ENCODE data around the gene CHN1. TPM values are rescaled to one million over a fixed set of nuclear protein-coding genes. Genes with fewer than 3 reads are reported as not detected.

The CHN1 gene
- total RNA-seq, 2 experiments from 2014 or later, result 1.7 to 4.5 TPM

DNA sequence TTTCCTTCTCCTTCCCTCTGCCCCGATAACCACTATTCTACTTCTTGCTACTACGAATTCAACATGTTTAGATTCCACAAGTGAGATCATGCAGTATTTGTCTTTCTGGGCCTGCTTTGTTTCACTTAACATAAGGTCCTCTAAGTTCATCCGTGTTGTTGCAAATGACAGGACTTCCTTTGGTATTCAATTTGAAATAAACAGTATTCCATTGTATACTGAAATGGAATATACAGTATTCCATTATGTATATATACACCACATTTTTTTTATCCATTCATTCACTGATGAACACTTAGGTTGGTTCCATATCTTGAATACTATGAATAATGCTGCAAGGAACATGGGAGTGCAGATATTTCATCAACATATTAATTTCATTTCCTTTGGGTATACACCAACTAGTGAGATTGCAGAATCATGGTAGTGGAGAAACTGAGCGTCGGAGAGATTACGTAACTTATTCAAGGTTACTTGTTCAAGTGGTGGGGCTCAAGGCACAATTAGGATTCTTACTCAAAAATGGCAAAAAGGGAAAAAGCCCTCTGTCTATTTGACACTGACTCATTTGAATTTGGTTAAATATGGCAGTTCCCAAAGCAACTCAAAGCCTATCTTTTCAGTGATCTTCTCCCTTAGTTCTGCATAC, 85.1 kb downstream of the CHN1 start:
- CTCF ChIA-PET, result interaction anchor here (0.8 kb wide), 1 partner anchor 220 kb away, joined by 3 read pairs; no protein-coding TSS in a partner anchor
- DNase-seq, result no peak
- no peak overlapping the region for H3K27ac Mint-ChIP-seq
- ATAC-seq, result no peak
- no peaks in the 10 kb centered on the region for H3K36me3 Mint-ChIP-seq
- peaks cover 2% of the 10 kb centered on the region for H3K27me3 Mint-ChIP-seq
- no peaks in the 10 kb centered on the region for H3K9me3 Mint-ChIP-seq (ENCODE audit: low read depth)
- H3K4me1 Mint-ChIP-seq, result no peaks in the 10 kb centered on the region
- no peak overlapping the region for H3K4me3 Mint-ChIP-seq

DNA sequence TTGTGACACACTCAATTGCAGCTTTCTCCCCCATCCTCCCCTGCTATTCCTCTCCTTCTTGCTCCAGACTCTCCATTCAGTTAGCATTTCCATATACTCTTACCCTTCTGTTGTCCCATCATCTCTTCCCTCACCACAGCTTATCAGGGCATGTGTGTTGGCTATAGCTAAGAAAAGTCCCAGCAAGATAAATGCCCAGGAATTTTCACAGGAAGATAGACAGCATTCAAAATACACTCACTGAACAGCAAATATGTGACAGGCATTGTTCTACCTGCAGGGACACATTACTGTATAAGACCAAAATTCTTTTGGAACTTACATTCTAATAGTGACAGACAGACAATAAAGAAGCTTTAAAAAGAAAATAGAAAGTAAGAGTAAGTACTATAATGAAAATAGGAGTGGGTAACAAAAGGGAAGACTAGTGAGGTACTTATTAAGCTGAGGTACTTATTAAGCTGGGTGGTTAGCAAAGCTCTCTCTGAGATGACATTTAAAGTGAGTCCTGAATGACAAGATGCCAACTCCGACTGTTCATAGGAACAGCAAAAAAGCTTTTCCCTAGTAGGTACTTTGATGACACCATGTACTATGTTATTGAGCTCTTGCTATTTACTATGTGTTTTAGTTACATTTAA, 86.2 kb downstream of the CHN1 start:
- H3K36me3 Mint-ChIP-seq, result no peaks in the 10 kb centered on the region
- no peak for ATAC-seq
- no peaks in the 10 kb centered on the region for H3K4me1 Mint-ChIP-seq
- no peak overlapping the region for H3K4me3 Mint-ChIP-seq
- no peak overlapping the region for H3K27ac Mint-ChIP-seq
- no peak for DNase-seq
- no peaks in the 10 kb centered on the region for H3K9me3 Mint-ChIP-seq (ENCODE audit: low read depth)
- peaks cover 2% of the 10 kb centered on the region for H3K27me3 Mint-ChIP-seq
- CTCF ChIA-PET, result no interaction called here

- Mint-ChIP-seq H3K4me1 (no peaks in the 10 kb centered on the region), H3K4me3 (no peak overlapping the region), H3K9me3 (ENCODE audit: low read depth) (no peaks in the 10 kb centered on the region), H3K27me3 (peaks cover 2% of the 10 kb centered on the region), H3K36me3 (no peaks in the 10 kb centered on the region), H3K27ac (no peak overlapping the region)
- ATAC-seq (no peak), DNase-seq (no peak)
- CTCF ChIA-PET, result no interaction called here
Observed at GRCh38 chr2:174916270-174916930, 88.8 kb downstream of the CHN1 start.

- ATAC-seq (no peak), DNase-seq (no peak)
- H3K4me1 Mint-ChIP-seq, result no peaks in the 10 kb centered on the region
- H3K4me3 Mint-ChIP-seq, result no peak overlapping the region
- peaks cover 2% of the 10 kb centered on the region for H3K27me3 Mint-ChIP-seq
- no peaks in the 10 kb centered on the region for H3K9me3 Mint-ChIP-seq (ENCODE audit: low read depth)
- H3K27ac Mint-ChIP-seq, result no peak overlapping the region
- H3K36me3 Mint-ChIP-seq, result no peaks in the 10 kb centered on the region
- CTCF ChIA-PET, result interaction anchor here (0.6 kb wide), 1 partner anchor 335 kb away, joined by 3 read pairs; no protein-coding TSS in a partner anchor
Observed at GRCh38 chr2:174914853-174915760, 90.1 kb downstream of the CHN1 start.

- Mint-ChIP-seq H3K4me1 (no peaks in the 10 kb centered on the region), H3K27ac (no peak overlapping the region), H3K36me3 (no peaks in the 10 kb centered on the region), H3K27me3 (peaks cover 2% of the 10 kb centered on the region), H3K4me3 (no peak overlapping the region), H3K9me3 (ENCODE audit: low read depth) (no peaks in the 10 kb centered on the region)
- CTCF ChIA-PET, result no interaction called here
- DNase-seq (no peak), ATAC-seq (no peak)
Observed at GRCh38 chr2:174908284-174908683, 96.9 kb downstream of the CHN1 start.

GRCh38 chr2:174903264-174903556, 102.0 kb downstream of the CHN1 start:
- no peak overlapping the region for H3K4me3 Mint-ChIP-seq
- H3K36me3 Mint-ChIP-seq, result no peaks in the 10 kb centered on the region
- H3K27me3 Mint-ChIP-seq, result peaks cover 2% of the 10 kb centered on the region
- H3K4me1 Mint-ChIP-seq, result peaks cover 11% of the 10 kb centered on the region
- ATAC-seq (no peak), DNase-seq (no peak)
- H3K9me3 Mint-ChIP-seq (ENCODE audit: low read depth), result no peaks in the 10 kb centered on the region
- H3K27ac Mint-ChIP-seq, result no peak overlapping the region
- CTCF ChIA-PET, result interaction anchor here (1.0 kb wide), 1 partner anchor 208 kb away, joined by 3 read pairs; no protein-coding TSS in a partner anchor

DNA sequence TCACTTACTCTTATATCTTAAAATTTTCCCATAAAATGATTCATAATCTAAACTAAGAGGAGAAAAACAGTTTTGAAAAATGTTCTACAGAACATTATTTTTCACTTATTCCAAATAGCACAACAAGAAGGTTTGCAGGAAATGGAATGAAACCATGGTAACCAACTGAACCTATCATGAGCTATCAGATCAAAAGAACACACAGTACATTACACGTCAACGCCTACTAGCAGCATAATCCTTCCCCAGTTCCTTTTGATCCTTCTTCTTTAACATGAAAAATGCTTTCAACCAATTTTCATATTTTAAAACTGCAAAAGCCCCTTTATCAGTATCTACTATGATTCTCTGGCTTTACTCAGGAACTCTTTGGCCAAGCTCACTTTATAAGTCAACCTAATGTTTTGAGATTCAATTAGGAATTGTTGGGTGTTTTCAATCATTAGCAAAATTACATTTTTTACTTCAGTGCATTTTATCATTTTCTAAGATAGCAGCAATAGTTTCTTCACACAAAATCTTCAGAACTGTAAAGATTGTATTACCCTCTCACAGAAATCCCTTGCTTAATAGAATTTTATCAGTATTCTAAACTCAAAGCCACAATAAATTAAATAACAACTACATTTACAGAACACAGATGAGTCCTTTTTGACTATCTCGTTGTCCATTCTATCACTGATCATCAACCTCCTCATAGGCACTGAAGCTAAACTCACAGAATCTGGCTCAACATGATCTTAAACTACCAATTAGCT, 102.5 kb downstream of the CHN1 start:
- Mint-ChIP-seq H3K27me3 (peaks cover 2% of the 10 kb centered on the region), H3K4me1 (peaks cover 11% of the 10 kb centered on the region), H3K4me3 (no peak overlapping the region), H3K36me3 (no peaks in the 10 kb centered on the region), H3K9me3 (ENCODE audit: low read depth) (no peaks in the 10 kb centered on the region), H3K27ac (no peak overlapping the region)
- DNase-seq (no peak), ATAC-seq (no peak)
- CTCF ChIA-PET, result interaction anchor here (1.0 kb wide), 1 partner anchor 207 kb away, joined by 3 read pairs; no protein-coding TSS in a partner anchor

- peak; percentile 70 for ATAC-seq
- Mint-ChIP-seq H3K4me3 (no peak overlapping the region), H3K27ac (peak overlapping the region; percentile 37), H3K27me3 (no peaks in the 10 kb centered on the region), H3K36me3 (no peaks in the 10 kb centered on the region), H3K9me3 (ENCODE audit: low read depth) (no peaks in the 10 kb centered on the region), H3K4me1 (peaks cover 11% of the 10 kb centered on the region)
- CTCF ChIA-PET, result interaction anchor here (1.2 kb wide), 1 partner anchor 152 kb away, joined by 3 read pairs; no protein-coding TSS in a partner anchor
- peak; percentile 43 for DNase-seq
Observed at GRCh38 chr2:174901075-174901474, 104.1 kb downstream of the CHN1 start.

- Mint-ChIP-seq H3K9me3 (ENCODE audit: low read depth) (no peaks in the 10 kb centered on the region), H3K36me3 (peaks cover 2% of the 10 kb centered on the region), H3K4me3 (no peak overlapping the region), H3K27ac (no peak overlapping the region), H3K27me3 (no peaks in the 10 kb centered on the region), H3K4me1 (peaks cover 11% of the 10 kb centered on the region)
- ATAC-seq, result no peak
- CTCF ChIA-PET, result no interaction called here
- DNase-seq, result no peak
Observed at GRCh38 chr2:174897286-174897685, 107.9 kb downstream of the CHN1 start.

DNA sequence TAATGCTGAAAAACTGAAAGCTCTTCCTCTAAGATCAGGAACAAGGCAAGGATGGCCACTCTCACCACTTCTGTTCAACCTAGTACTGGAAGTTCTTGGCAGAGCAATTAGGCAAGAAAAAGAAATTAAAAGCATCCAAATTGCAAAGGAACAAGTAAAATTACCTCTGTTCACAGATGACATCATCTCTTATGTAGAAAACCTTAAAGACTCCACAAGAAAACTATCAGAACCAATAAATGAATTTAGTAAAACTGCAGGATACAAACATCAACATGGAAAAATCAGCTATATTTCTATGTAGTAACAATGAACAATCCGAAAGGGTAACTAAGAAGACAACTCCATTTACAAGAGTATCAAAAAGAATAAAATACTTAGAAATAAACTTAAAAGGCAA, 112.2 kb downstream of the CHN1 start:
- Mint-ChIP-seq H3K36me3 (peaks cover 4% of the 10 kb centered on the region), H3K27me3 (no peaks in the 10 kb centered on the region), H3K4me3 (no peak overlapping the region), H3K4me1 (peaks cover 7% of the 10 kb centered on the region), H3K27ac (no peak overlapping the region), H3K9me3 (ENCODE audit: low read depth) (no peaks in the 10 kb centered on the region)
- CTCF ChIA-PET, result no interaction called here
- ATAC-seq (no peak), DNase-seq (no peak)

DNA sequence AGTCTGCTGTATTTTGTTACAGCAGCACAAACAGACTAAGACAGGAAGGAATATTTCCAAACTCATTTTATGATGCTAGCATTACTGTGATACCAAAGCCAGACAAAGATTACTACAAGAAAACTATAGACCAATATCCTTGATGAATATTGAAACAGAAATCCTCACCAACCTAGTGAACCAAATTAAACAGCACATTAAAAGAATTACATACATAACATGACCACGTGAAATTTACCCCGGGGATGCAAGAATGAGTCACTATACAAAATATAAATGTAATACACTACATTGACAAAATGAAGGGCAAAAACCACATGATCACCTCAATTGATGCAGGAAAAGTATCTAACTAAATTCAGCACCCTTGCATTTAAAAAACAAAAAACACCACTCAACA, 112.6 kb downstream of the CHN1 start:
- ATAC-seq, result no peak
- Mint-ChIP-seq H3K36me3 (peaks cover 4% of the 10 kb centered on the region), H3K4me1 (peaks cover 7% of the 10 kb centered on the region), H3K27ac (no peak overlapping the region), H3K27me3 (no peaks in the 10 kb centered on the region), H3K4me3 (no peak overlapping the region), H3K9me3 (ENCODE audit: low read depth) (no peaks in the 10 kb centered on the region)
- CTCF ChIA-PET, result no interaction called here
- no peak for DNase-seq

GRCh38 chr2:174888646-174889271, 116.4 kb downstream of the CHN1 start:
- CTCF ChIA-PET, result interaction anchor here (0.7 to 1.0 kb wide), 2 partner anchors 24 to 191 kb away, joined by 3 to 4 read pairs; no protein-coding TSS in a partner anchor
- Mint-ChIP-seq H3K27me3 (no peaks in the 10 kb centered on the region), H3K4me1 (peaks cover 7% of the 10 kb centered on the region), H3K9me3 (ENCODE audit: low read depth) (no peaks in the 10 kb centered on the region), H3K36me3 (peaks cover 4% of the 10 kb centered on the region), H3K4me3 (no peak overlapping the region), H3K27ac (no peak overlapping the region)
- no peak for DNase-seq
- ATAC-seq, result no peak

All from activated CD8-positive, alpha-beta memory T cell treated with anti-CD3 and anti-CD28 coated beads, Interleukin-2, amount 10 ng/mL, durations not matched to agents 7 days and 5 days (primary cell).